Liver (tissue), 9 donors: Measurements from ENCODE around the gene DIP2C. TPM values are rescaled to one million over a fixed set of nuclear protein-coding genes. Genes with fewer than 3 reads are reported as not detected.

Source experiments
- DNase-seq: peaks from one replicate; pipeline ENCODE4 v3.0.0-alpha.2; 2017; ENCODE audit warnings: low spot score
- H3K27ac ChIP-seq, 2 donors: one replicate each; pipeline ENCODE4 v1.7.0; 2013; ENCODE audit warnings: inconsistent platforms in 2 of 2, low read length in 2 of 2, control low read depth in 1 of 2, low read depth in 1 of 2, mild to moderate bottlenecking in 1 of 2
- H3K27me3 ChIP-seq, 4 donors: one replicate each; pipeline versions ENCODE4 v1.6.1 to v1.7.0; 2013; ENCODE audit warnings: low read length in 3 of 4, inconsistent platforms in 1 of 4, mild to moderate bottlenecking in 1 of 4, moderate library complexity in 1 of 4; ENCODE audit not compliant: control insufficient read depth in 4 of 4, insufficient read depth in 4 of 4
- H3K36me3 ChIP-seq, 4 donors: one replicate each; pipeline versions ENCODE4 v1.6.1 to v1.7.0; 2013; ENCODE audit warnings: low read length in 3 of 4, mild to moderate bottlenecking in 3 of 4, low read depth in 1 of 4, moderate library complexity in 1 of 4; ENCODE audit not compliant: control insufficient read depth in 4 of 4, insufficient read depth in 3 of 4
- H3K4me1 ChIP-seq, 4 donors: one replicate each; pipeline versions ENCODE4 v1.6.1 to v1.7.0; 2013; ENCODE audit warnings: low read length in 3 of 4, mild to moderate bottlenecking in 3 of 4, moderate library complexity in 1 of 4; ENCODE audit not compliant: control insufficient read depth in 4 of 4, insufficient read depth in 4 of 4
- H3K4me3 ChIP-seq, 3 donors: one replicate each; pipeline versions ENCODE4 v1.6.1 to v1.7.0; 2013; ENCODE audit warnings: low read length in 3 of 3, control low read depth in 1 of 3, low read depth in 1 of 3, mild to moderate bottlenecking in 1 of 3
- H3K9ac ChIP-seq, 2 donors: one replicate each; pipeline ENCODE4 v1.7.0; 2013; ENCODE audit warnings: low read length in 2 of 2, mild to moderate bottlenecking in 2 of 2, moderate library complexity in 2 of 2, control low read depth in 1 of 2, low read depth in 1 of 2
- H3K9me3 ChIP-seq, 4 donors: one replicate each; pipeline versions ENCODE4 v1.6.1 to v1.7.0; 2013; ENCODE audit warnings: low read length in 3 of 4; ENCODE audit not compliant: control insufficient read depth in 4 of 4
- ATF3 ChIP-seq: IDR thresholded peaks from 2 replicates; pipeline ENCODE4 v1.6.1; 2016; ENCODE audit warnings: antibody characterized with exemption
- CTCF ChIP-seq: fragments of 150-350 bp; IDR thresholded peaks from 2 replicates; pipeline ENCODE4 v1.5.1; 2017; ENCODE audit warnings: improper control_type of control experiment, low read depth, low read length; ENCODE audit not compliant: missing input control
- EGR1 ChIP-seq, 2 donors: IDR thresholded peaks; 2 replicates each; pipeline ENCODE4 v1.6.1; 2016 to 2018; ENCODE audit warnings: antibody characterized with exemption in 2 of 2, low read depth in 2 of 2
- FOXA1 ChIP-seq: IDR thresholded peaks from 2 replicates; pipeline ENCODE4 v1.6.1; 2016; ENCODE audit warnings: antibody characterized with exemption
- FOXA2 ChIP-seq: IDR thresholded peaks from 2 replicates; pipeline ENCODE4 v1.6.1; 2016; ENCODE audit warnings: antibody characterized with exemption
- GABPA ChIP-seq, 2 donors: IDR thresholded peaks in 1 of 2; conservative IDR thresholded peaks in 1 of 2; 2 replicates each; pipeline ENCODE4 v1.6.1; 2016; ENCODE audit warnings: antibody characterized with exemption in 2 of 2, mild to moderate bottlenecking in 1 of 2, moderate library complexity in 1 of 2
- HNF4A ChIP-seq, 2 donors: conservative IDR thresholded peaks; 2 replicates each; pipeline ENCODE4 v1.6.1; 2016; ENCODE audit warnings: antibody characterized with exemption in 2 of 2, mild to moderate bottlenecking in 2 of 2
- HNF4G ChIP-seq: IDR thresholded peaks from 2 replicates; pipeline ENCODE4 v1.6.1; 2016; ENCODE audit warnings: antibody characterized with exemption
- JUND ChIP-seq, 2 donors: IDR thresholded peaks; 2 replicates each; pipeline ENCODE4 v1.6.1; 2016; ENCODE audit warnings: antibody characterized with exemption in 2 of 2
- MAX ChIP-seq: IDR thresholded peaks from 2 replicates; pipeline ENCODE4 v1.6.1; 2016; ENCODE audit warnings: antibody characterized with exemption
- NR2F2 ChIP-seq: IDR thresholded peaks from 2 replicates; pipeline ENCODE4 v1.6.1; 2016; ENCODE audit warnings: antibody characterized with exemption
- RAD21 ChIP-seq, 2 donors: IDR thresholded peaks; 2 replicates each; pipeline ENCODE4 v1.6.1; 2016; ENCODE audit warnings: antibody characterized with exemption in 2 of 2, mild to moderate bottlenecking in 2 of 2
- REST ChIP-seq: IDR thresholded peaks from 2 replicates; pipeline ENCODE4 v1.6.1; 2016; ENCODE audit warnings: antibody characterized with exemption, mild to moderate bottlenecking
- RXRA ChIP-seq, 2 donors: IDR thresholded peaks; 2 replicates each; pipeline ENCODE4 v1.6.1; 2017 to 2018; ENCODE audit warnings: antibody characterized with exemption in 2 of 2, mild to moderate bottlenecking in 1 of 2
- SP1 ChIP-seq: IDR thresholded peaks from 2 replicates; pipeline ENCODE4 v1.6.1; 2018; ENCODE audit warnings: antibody characterized with exemption, mild to moderate bottlenecking
- TAF1 ChIP-seq: conservative IDR thresholded peaks from 2 replicates; pipeline ENCODE4 v1.6.1; 2016; ENCODE audit warnings: antibody characterized with exemption, mild to moderate bottlenecking
- YY1 ChIP-seq: IDR thresholded peaks from 2 replicates; pipeline ENCODE4 v1.6.1; 2016; ENCODE audit warnings: antibody characterized with exemption, mild to moderate bottlenecking
- ZBTB33 ChIP-seq: IDR thresholded peaks from 2 replicates; pipeline ENCODE4 v1.6.1; 2016; ENCODE audit warnings: antibody characterized with exemption
- WGBS: extraction: QIAGEN DNeasy Blood & Tissue Kit; methylation state at CpG from one replicate; pipeline ENCODE4 v1.1.7; 2013; 5-methylcytosine and 5-hydroxymethylcytosine counted together
- polyA plus RNA-seq, 2 donors: library from polyadenylated mRNA; stranded (reverse) in 1 of 2; unstranded in 1 of 2; fragments of 200-250 nt in 1 of 2; fragments of >200 nt in 1 of 2; fragmentation: Nextera tagmentation in 1 of 2; extraction: Ambion mirVana in 1 of 2; gene quantifications; one replicate each; pipeline versions ENCODE4 v1.2.1 to v1.2.3, GENCODE V29; 2013 to 2015
- total RNA-seq, 2 donors: library from RNA; depleted of rRNA; stranded (reverse); fragments of >200 nt; gene quantifications; one replicate each; pipeline ENCODE4 v1.2.3, GENCODE V29; 2014
- donor health status: healthy.
- donor health status: healthy.
- donor health status: healthy.
- donor health status: healthy.
- donor health status: healthy.

DIP2C gene
- total and polyA plus RNA-seq, 4 donors = 4.2 to 12.2 (median 5.7) TPM

GRCh38 chr10:665579-666091 is 23.8 kb downstream of the DIP2C start:
- Histone ChIP-seq H3K36me3 (no peaks in the 10 kb centered on the region), H3K9ac (no peak overlapping the region), H3K4me3 (no peak overlapping the region), H3K9me3 (no peaks in the 10 kb centered on the region), H3K27me3 (no peaks in the 10 kb centered on the region), H3K27ac (peak overlapping the region in 1 of 2 donors; percentile 28), H3K4me1 (peaks cover 0 to 14% (median 6%) of the 10 kb centered on the region in 4 donors)
- WGBS = 80% methylated on average over 30 of the region's 30 CpGs
- no peak for DNase-seq
- no peak for TF ChIP-seq CTCF

GRCh38 chr10:664893-665292 is 24.6 kb downstream of the DIP2C start:
- Histone ChIP-seq H3K4me1 (peaks cover 0 to 14% (median 6%) of the 10 kb centered on the region in 4 donors), H3K9ac (no peak overlapping the region), H3K4me3 (no peak overlapping the region), H3K27ac (no peak overlapping the region), H3K9me3 (no peaks in the 10 kb centered on the region), H3K27me3 (no peaks in the 10 kb centered on the region), H3K36me3 (no peaks in the 10 kb centered on the region)
- TF ChIP-seq REST (no peak), ZBTB33 (no peak), ATF3 (no peak), YY1 (no peak), HNF4G (no peak), CTCF (no peak), MAX (no peak), HNF4A (conservative IDR thresholded peaks at IDR 0.05) (no peak), NR2F2 (no peak), SP1 (no peak), FOXA1 (no peak), JUND (IDR thresholded peaks at IDR 0.05) (no peak), FOXA2 (no peak), GABPA (IDR thresholded peaks at IDR 0.05 in 1 of 2, conservative IDR thresholded peaks at IDR 0.05 in 1 of 2) (no peak), TAF1 (no peak), RXRA (IDR thresholded peaks at IDR 0.05) (no peak), EGR1 (IDR thresholded peaks at IDR 0.05; ENCODE audit: low read depth in 2 of 2) (no peak), RAD21 (IDR thresholded peaks at IDR 0.05) (no peak)
- 96% methylated on average over 4 of the region's 4 CpGs for WGBS
- DNase-seq = no peak
